Measurements from ENCODE around the gene DDX60.

DDX60 gene

DNA sequence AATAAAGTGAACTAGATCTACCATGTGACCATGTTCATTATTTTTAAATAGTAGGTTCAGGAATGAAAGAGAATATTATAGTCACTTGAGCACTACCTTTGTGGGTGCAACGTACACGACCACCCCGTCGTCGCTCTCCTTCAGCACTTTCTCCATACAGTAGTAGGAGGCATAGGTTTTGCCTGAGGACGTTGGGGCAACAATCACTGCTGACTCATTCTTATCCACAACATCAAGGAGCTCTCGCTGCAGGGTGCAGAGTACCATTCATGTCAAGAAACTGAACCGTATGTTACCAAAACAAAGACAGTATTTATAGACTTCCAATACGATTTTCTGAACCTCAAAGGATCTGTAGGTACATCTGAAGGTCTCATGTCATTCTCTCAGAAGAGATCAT, 44.7 kb downstream of the DDX60 start:
- Histone ChIP-seq H3F3A (ENCODE audit: insufficient read depth, low read length) (no peaks in the 10 kb centered on the region), H2AFZ (ENCODE audit: low read length) (no peak overlapping the region), H3K27me3 (ENCODE audit: insufficient read depth, low read length) (no peaks in the 10 kb centered on the region), H3K4me1 (ENCODE audit: insufficient read depth, low read length, severe bottlenecking) (no peaks in the 10 kb centered on the region), H4K20me1 (ENCODE audit: insufficient read depth, low read length) (no peaks in the 10 kb centered on the region), H3K27ac (ENCODE audit: low read depth, low read length, poor library complexity, severe bottlenecking) (no peak overlapping the region), H3K9me2 (ENCODE audit: low read depth, low read length) (no peaks in the 10 kb centered on the region), H3K9ac (ENCODE audit: low read length) (no peak overlapping the region), H3K79me2 (ENCODE audit: insufficient read depth, low read length) (no peaks in the 10 kb centered on the region), H3K4me3 (ENCODE audit: low read depth, low read length, poor library complexity, severe bottlenecking) (no peak overlapping the region), H3K36me3 (ENCODE audit: insufficient read depth, low read length) (no peaks in the 10 kb centered on the region), H3K9me3 (ENCODE audit: low read length) (no peaks in the 10 kb centered on the region), H3K4me2 (ENCODE audit: low read length) (no peak overlapping the region)
- no peak for TF ChIP-seq EZH2 (IDR thresholded peaks at IDR 0.05; ENCODE audit: borderline replicate concordance, low read length)
- TF ChIP-seq, protein P1, sequence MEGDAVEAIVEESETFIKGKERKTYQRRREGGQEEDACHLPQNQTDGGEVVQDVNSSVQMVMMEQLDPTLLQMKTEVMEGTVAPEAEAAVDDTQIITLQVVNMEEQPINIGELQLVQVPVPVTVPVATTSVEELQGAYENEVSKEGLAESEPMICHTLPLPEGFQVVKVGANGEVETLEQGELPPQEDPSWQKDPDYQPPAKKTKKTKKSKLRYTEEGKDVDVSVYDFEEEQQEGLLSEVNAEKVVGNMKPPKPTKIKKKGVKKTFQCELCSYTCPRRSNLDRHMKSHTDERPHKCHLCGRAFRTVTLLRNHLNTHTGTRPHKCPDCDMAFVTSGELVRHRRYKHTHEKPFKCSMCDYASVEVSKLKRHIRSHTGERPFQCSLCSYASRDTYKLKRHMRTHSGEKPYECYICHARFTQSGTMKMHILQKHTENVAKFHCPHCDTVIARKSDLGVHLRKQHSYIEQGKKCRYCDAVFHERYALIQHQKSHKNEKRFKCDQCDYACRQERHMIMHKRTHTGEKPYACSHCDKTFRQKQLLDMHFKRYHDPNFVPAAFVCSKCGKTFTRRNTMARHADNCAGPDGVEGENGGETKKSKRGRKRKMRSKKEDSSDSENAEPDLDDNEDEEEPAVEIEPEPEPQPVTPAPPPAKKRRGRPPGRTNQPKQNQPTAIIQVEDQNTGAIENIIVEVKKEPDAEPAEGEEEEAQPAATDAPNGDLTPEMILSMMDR (IDR thresholded peaks at IDR 0.05; ENCODE audit: low read length), result no peak

DNA sequence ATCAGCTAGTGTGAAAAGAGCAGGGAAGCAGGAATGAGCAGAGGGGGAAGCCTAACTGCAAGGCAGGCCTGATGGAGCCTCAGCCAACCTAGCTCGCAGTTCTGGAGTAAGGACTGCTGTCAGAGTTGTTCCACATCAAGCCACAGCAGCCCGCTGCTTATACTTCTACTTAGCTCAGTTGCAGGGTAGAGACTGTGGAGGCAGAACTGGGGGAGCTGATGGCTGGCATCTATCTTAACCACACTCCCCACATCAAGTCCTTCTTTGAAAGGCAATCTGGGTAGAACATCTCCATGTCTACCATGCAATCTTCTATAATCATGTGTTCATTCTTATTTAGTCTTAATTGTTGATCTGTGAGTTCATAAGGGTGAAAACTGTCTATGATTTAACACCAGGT, 46.1 kb downstream of the DDX60 start:
- no peaks in the 10 kb centered on the region for H3F3A ChIP-seq (ENCODE audit: insufficient read depth, low read length)
- H4K20me1 ChIP-seq (ENCODE audit: insufficient read depth, low read length), result no peaks in the 10 kb centered on the region
- no peak overlapping the region for H2AFZ ChIP-seq (ENCODE audit: low read length)
- H3K4me1 ChIP-seq (ENCODE audit: insufficient read depth, low read length, severe bottlenecking), result no peaks in the 10 kb centered on the region
- H3K79me2 ChIP-seq (ENCODE audit: insufficient read depth, low read length), result no peaks in the 10 kb centered on the region
- no peak overlapping the region for H3K4me3 ChIP-seq (ENCODE audit: low read depth, low read length, poor library complexity, severe bottlenecking)
- H3K36me3 ChIP-seq (ENCODE audit: insufficient read depth, low read length), result no peaks in the 10 kb centered on the region
- no peak overlapping the region for H3K4me2 ChIP-seq (ENCODE audit: low read length)
- no peaks in the 10 kb centered on the region for H3K9me3 ChIP-seq (ENCODE audit: low read length)
- no peaks in the 10 kb centered on the region for H3K9me2 ChIP-seq (ENCODE audit: low read depth, low read length)
- H3K27me3 ChIP-seq (ENCODE audit: insufficient read depth, low read length), result no peaks in the 10 kb centered on the region
- TF ChIP-seq EZH2 (IDR thresholded peaks at IDR 0.05; ENCODE audit: borderline replicate concordance, low read length), result no peak
- TF ChIP-seq, protein P1 (IDR thresholded peaks at IDR 0.05; ENCODE audit: low read length), result no peak
- H3K27ac ChIP-seq (ENCODE audit: low read depth, low read length, poor library complexity, severe bottlenecking), result no peak overlapping the region
- no peak overlapping the region for H3K9ac ChIP-seq (ENCODE audit: low read length)

DNA sequence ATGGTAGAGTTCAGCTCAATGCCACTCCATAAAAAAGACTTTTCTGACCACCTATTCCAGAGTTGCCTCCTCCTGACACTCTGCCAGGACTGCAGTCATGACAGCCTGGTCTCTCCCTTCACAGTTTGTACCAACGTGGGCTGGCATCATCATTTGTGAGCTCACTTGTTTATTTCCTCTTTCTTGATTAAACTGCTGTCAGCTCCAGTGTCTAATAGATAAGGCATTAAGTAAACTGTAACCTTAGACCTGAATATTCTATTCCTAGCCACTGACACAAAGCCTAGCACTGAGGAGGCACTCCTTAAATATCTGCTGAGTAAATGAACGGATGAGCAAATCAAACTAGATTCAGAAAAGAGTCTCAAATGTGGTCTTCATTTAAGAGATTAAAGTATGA, 48.7 kb downstream of the DDX60 start:
- no peak overlapping the region for H3K27ac ChIP-seq (ENCODE audit: low read depth, low read length, poor library complexity, severe bottlenecking)
- no peak overlapping the region for H3K4me3 ChIP-seq (ENCODE audit: low read depth, low read length, poor library complexity, severe bottlenecking)
- TF ChIP-seq, protein P1 (IDR thresholded peaks at IDR 0.05; ENCODE audit: low read length), result no peak
- TF ChIP-seq EZH2 (IDR thresholded peaks at IDR 0.05; ENCODE audit: borderline replicate concordance, low read length), result no peak

More for the DNA sequence above, 48.7 kb downstream of the DDX60 start:
- Histone ChIP-seq H2AFZ (ENCODE audit: low read length) (no peak overlapping the region), H3K4me2 (ENCODE audit: low read length) (no peak overlapping the region), H4K20me1 (ENCODE audit: insufficient read depth, low read length) (no peaks in the 10 kb centered on the region), H3K4me1 (ENCODE audit: insufficient read depth, low read length, severe bottlenecking) (no peaks in the 10 kb centered on the region), H3K36me3 (ENCODE audit: insufficient read depth, low read length) (no peaks in the 10 kb centered on the region), H3K79me2 (ENCODE audit: insufficient read depth, low read length) (no peaks in the 10 kb centered on the region), H3K9me3 (ENCODE audit: low read length) (no peaks in the 10 kb centered on the region), H3K9me2 (ENCODE audit: low read depth, low read length) (no peaks in the 10 kb centered on the region), H3K9ac (ENCODE audit: low read length) (no peak overlapping the region), H3K27me3 (ENCODE audit: insufficient read depth, low read length) (no peaks in the 10 kb centered on the region), H3F3A (ENCODE audit: insufficient read depth, low read length) (no peaks in the 10 kb centered on the region)

All from OCI-LY1 (cell line).